ENCODE results near the gene PRDX5.

PRDX5 gene

DNA sequence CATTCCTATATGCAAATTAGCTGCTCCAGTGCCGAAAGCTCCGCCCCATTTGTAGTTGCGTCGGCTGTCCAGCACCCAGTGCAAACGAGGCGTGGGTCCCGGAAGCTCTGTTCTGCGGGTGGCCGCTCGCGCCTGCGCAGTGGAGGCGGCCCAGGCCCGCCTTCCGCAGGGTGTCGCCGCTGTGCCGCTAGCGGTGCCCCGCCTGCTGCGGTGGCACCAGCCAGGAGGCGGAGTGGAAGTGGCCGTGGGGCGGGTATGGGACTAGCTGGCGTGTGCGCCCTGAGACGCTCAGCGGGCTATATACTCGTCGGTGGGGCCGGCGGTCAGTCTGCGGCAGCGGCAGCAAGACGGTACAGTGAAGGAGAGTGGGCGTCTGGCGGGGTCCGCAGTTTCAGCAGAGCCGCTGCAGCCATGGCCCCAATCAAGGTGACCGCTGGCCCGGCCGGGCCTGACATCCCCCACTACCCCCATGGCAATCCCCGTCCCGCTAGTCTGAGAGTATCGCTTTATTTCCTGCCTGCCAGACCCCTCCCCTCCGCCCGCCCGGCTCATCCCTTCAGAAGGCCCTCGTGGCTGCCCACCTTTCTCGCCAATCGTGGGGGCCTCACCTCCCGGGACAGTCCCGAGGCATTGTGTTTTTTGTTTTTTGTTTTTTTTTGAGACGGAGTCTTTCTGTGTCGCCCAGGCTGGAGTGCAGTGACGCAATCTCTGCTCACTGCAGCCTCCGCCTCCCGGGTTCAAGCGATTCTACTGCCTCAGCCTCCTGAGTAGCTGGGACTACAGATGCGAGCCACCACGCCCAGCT lies at the start of gene PRDX5:
PRDX5 (plus strand) TSS at position 161 of the 805 bp plus-strand sequence; CDS start at position 256, 95 bp downstream.
- DNase-seq (ENCODE audit: low read depth, low spot score) = peak; percentile 84

DNA sequence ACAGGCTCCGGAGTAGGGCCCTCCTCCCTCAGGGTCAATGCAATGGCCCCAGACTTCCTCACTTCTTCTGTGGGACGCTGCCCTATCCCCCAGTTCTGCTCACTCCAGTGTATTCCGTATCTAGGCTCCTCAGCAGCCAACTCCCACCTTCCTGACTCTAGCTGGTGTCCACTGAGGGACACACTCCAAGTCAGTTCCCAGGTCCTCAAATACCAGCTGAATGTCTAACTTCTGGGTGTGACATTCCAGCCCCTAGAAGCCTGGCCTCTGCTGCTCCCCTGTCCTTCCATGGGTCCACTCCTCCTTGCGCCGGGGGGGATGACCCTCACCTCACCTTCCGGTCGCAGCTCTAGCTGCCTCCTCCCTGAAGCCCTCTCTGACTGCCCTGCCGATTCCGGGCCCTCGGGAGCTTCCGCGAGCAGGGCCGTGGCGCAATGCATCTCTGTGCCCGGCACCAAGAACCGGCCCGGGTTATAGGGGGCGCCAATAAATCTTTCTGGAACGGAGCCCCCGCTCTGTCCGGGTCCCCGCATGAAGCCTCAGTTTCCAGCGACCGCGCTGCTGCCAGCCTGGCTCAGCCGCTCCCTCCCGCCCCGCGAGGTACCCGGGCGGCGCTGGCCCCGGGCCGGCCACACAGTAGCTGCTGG lies 48.9 kb upstream of the PRDX5 start:
- no peak for DNase-seq (ENCODE audit: low read depth, low spot score)

DNA sequence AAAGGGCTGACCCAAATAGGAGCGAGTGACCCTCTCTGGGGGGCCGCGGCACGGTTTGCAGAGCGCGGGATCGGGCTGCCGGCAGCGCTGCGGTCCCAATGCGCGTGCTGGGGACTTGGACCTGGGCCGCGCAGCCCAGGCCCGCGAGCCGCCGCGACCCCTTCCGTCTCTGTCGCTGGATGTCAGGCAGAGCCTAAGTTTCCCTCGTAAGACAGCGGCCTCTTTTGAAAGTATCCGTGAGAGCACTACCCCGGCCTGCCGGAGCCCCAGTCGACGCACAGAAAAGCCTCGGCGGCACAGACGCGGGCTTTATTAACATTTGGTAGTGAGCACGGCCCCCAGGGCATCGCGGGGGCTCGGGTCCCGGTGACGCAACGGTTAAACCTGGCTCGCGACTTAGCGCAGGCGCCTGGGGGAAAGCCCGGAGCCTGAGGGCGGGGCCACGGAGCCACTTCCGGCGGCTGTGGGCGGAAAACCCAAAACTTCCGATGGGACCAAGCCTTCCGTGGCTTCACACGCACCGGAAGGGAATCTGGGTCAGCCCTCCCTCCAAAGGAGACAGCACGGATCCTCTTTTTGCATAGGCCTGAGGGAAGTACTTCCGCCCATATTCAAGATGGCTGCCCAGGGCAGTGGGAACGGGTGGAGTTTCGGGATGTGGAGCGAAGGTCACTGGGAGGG lies 48.2 kb upstream of the PRDX5 start:
- peak; percentile 96 for DNase-seq (ENCODE audit: low read depth, low spot score)

DNA sequence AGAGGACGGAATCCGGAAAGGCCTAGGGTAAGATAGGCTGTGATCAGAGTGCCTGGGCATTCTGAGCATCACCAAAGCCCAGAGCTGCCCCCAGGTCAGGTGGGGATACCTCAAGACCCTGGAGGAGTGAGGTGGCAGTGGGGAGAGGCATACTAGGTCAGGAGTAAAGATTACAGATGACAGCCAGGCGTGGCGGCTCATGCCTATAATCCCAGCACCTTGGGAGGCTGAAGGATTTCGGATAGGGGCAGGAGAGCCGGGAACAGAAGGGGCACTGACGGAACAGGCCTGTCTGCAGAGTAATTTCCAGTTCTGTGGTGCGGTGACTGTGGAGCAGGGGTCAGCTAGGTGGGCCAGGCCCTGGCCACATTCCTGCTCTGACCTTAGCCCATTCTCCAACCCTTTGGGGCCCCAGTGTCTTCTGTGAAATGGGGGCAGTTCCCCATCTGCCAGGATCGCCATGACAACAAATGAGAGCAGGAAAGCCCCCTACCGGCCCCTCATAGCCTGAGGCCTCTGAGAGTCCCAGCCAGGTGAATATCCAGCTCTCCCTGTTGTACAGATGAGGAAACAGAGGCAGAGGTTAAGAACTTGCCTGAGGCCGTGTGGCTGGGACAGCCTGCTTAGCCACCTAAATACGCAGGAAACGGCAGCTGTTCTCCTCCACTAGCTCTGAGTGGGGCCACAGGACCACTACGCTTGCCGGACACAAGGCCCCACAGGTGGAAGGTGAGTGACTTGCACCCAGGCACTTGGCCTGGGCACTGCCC lies 42.7 kb upstream of the PRDX5 start:
- no peak for DNase-seq (ENCODE audit: low read depth, low spot score)

DNA sequence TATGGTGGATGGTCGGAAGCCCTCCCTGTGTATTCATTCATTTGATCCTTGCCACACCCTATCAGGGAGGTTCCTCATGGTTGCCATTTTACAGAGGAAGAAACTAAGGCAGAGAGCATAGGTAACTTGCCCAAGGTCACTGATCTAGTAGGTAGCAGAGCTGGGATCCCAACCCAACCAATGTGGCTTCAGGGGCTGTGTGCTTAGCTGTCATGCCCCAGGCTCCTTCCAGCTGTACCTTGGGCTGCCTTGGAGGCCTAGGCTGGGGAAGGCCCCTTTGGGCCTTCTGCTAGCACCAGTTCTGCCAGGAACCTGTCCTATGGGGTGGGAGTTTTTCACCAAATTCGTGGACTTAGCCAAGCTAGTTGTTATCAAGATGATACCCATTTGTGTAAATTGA lies 42.1 kb upstream of the PRDX5 start:
- no peak for DNase-seq (ENCODE audit: low read depth, low spot score)

DNA sequence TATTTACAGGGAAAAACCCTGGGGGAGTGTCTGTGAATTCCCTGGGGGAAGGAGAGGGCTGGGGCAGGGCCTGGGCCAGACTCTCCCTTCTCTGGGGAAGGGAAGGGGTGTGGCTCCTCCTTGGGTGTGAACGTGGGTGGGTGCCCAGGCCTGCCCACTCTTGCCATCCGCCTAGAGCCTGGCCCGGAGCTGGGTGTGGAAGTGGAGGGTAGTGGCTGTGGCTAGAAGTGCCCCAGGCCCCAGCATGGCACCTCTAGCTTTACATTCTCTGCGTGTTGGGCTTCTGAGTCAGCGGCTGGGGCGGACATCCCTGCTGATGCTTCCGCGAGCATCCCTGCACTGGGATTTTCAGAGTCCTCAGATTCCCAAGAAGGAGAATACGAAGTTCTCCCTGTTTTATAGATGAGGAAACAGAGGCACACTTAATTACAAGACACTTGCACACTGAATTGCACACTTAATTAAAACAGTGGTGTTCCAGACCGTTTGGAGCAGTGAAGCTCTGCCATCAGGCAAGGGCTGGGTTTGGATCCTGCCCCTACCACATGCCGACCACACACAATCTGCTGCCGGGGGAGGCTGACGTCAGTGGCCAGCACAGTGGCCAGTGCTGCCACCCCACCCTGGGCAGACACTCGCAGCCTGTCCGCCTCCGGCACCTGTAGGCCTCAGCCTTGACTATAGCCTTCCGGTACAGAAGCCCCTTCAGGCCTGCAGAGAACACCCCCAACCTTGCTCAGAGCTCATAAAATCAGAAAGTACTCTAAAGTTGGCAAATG lies 41.1 kb upstream of the PRDX5 start:
- DNase-seq (ENCODE audit: low read depth, low spot score) = no peak

DNA sequence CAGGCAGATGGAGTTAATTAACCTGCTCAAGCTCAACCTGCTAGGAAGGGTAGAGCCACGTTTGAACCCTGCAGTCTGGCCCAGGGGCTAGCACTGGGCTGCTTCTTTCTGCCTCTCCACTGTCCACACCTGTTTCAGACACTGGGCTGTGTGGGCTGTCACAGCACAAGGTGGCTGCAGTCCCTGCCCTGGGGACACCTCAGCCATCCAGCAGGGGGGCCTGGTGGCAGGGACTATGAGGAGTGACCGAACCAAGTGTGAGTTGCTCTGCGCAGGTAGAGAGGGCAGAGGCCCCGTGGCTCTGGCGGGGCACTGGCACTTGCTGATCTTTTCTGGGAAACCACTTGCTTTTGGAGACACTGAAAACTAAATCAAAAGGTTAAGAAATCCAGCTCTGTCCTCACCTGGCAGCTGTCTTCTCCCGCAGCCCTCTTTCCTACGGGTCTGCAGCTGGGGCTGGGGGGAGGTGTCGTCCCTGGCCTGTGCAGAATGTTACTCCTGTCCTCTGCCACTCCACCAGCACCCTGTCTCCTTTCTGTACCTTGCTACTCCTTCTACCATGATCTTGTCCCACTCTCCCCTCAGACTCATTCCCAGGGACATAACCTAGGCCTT lies 39.2 kb upstream of the PRDX5 start:
- no peak for DNase-seq (ENCODE audit: low read depth, low spot score)

DNA sequence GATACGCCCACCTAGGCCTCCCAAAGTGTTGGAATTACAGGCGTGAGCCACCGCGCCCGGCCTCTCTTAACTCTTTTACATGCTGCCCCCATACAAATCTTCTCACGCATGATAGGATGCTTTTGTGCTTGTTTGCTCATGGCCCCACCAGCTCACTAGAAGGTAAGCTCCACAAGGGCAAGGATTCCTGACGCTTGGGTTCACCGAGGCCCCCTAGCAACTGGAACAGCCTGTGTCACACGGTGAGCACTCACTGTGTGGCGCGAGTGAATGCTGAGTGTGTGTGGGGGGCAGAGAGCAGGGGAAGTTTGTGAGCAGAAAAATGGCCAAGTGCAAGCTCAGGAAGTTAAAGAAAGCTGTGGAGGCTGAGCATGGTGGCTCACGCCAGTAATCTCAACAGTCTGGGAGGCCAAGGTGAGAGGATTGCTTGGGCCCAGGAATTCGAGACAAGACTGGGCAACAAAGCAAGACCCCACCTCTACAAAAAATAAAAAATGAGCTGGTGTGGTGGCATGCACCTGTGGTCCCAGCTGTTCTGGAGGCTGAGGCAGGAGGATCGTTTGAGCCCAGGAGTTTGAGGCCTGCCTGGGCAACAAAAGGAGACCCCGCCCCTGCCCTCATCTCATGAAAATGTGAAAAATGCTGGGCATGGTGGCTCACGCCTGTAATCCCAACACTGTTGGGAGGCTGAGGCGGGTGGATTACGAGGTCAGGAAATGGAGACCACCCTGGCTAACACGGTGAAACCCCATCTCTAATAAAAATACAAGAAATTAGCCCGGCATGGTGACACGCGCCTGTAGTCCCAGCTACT lies 35.8 kb upstream of the PRDX5 start:
- no peak for DNase-seq (ENCODE audit: low read depth, low spot score)

DNA sequence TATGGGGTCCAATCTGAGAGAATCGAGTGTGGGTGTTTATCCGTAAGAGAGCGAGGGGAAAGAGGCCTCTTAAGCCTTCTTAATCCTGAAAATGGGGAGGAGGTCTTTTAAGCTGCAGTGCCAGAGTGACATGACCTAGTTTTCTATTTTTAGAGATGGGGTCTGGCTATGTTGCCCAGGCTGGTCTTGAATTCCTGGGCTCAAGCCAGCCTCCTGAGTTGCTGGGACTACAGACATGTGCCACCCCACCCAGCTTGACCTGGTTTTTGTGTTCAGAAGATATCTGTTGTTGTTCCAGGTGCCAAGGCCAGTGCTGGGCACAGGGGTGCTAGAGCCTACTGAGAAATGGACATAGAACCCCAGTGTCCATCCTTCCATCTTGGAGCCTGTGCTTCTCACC lies 34.8 kb upstream of the PRDX5 start:
- no peak for DNase-seq (ENCODE audit: low read depth, low spot score)

DNA sequence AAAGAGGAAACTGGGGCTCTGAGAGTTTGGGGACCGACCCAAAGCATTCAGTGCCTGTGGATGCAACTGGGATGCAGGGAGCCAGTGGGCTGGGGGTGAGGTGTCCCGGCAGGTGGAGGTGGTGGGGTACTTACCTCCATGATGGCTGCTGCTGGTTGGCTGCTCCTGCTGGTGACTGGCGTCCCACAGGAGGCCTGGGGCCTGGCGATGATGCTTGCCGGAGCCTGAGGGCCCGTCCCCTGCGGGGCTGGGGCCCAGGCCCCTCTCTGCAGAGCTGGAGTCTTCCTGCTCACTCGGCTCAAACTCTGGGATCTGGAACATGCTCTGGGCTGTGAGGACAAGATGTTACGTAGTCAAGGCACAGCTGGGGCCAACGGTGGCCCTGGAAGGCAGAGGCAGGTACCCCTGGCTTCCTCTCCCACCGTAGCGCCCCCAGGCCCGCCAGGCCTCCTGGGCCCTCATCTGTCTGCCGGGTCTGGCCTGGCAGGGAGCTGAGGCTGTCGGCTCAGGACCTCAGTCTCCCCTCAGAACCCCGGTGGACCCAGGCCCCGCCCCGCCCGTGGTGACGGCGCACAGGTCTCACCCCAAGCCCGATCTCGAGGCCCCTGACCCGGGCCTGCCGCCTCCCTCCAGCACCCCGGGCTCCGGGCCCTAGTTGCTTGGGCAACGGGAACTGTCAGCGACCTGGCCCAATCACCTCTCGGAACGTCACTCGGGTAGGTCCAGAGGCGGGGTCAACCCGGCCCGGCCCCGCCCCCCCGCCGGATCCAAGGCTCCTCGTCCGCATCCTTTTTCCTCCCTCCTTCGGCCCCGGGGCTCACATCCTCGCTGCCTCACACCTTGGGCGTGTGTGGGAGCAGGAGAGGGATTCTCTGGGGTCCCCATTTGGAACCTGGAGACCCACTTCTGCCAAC lies 33.6 kb upstream of the PRDX5 start, which contains the start of gene BAD:
BAD (minus strand) TSS at position 618 of the 914 bp plus-strand sequence; CDS start at position 321, 297 bp downstream.
- DNase-seq (ENCODE audit: low read depth, low spot score) = peak; percentile 86

DNA sequence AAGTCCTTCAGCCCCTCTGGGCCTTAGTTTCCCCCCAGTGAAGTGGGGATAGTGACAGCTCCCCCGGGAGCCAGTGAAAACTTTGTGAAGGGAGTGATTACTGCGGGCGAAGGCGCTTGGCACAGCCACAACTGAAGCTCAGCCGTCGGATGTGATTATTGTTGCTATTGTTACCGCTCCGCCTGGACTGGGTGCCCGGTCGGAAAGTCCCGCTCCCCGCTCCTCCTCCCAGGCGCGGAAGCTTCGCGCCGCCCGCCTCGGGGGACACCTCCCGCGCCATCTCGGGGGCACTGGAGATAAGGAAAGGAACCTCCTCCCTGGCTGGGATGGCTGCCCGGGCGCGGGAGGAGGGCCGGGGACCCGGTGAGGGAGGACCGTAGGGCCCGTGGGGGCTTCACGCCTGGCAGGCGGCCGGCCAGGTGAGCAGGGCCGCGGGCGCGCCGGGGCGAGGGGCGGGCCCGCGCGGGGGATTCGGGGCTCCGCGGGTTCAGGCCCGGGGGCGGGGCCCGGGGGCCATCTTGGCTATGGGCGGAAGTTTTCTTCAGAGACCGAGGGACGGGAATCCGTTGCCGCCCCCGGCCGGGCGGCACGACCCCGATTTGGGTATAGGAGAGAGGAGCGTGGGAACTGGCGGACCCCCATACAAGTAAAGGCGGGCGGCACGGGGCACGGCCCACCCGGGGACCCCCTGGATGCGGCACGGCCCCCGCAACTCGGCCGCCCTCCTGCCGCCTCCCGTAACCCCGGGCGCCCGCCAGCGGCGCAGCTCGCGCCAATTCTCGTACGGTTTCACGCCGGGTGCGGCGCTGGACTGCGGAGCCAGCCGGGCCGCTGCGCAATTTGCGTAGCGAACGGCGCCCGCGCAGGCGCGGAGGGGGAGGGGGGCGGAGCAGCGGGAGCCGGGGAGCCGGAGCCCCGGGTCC lies 32.7 kb upstream of the PRDX5 start, which contains the start of gene GPR137:
GPR137 (plus strand) TSS at position 887 of the 923 bp plus-strand sequence. CDS start 677 bp downstream, outside the sequence.
- peak; percentile 84 for DNase-seq (ENCODE audit: low read depth, low spot score)

DNA sequence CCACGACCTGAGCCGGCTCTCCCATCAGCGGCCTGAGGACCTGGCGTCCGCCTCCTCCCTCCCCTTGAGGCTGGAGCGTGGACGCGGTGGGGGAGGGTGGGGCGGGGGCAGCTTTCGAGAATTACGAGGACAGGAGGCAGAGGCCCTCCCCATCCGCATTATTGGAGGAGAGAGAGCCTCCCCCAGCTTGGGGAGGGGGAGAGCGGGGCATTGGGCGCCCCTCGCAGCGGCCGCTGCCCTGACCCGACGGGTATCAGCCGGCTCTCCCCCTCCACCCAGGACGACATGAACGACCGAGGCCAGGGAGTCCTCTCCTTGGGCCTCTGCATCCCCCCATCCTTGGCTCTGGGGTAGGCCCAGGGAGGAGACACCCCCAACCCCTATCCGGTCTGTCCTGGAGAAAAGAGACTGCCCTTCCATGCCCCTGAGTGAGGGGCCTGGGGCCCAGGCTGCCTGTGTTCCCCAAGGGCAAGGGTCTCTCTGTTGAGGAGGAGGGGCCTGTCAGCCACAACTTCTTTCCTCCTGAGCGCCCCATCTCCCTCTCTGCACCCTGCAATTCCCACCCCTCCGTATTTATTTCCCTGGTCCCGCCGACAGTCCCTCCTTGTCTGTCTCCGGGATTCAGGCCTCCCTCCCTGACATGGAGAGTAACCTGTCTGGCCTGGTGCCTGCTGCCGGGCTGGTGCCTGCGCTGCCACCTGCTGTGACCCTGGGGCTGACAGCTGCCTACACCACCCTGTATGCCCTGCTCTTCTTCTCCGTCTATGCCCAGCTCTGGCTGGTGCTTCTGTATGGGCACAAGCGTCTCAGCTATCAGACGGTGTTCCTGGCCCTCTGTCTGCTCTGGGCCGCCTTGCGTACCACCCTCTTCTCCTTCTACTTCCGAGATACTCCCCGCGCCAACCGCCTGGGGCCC lies 31.8 kb upstream of the PRDX5 start:
- no peak for DNase-seq (ENCODE audit: low read depth, low spot score)

DNA sequence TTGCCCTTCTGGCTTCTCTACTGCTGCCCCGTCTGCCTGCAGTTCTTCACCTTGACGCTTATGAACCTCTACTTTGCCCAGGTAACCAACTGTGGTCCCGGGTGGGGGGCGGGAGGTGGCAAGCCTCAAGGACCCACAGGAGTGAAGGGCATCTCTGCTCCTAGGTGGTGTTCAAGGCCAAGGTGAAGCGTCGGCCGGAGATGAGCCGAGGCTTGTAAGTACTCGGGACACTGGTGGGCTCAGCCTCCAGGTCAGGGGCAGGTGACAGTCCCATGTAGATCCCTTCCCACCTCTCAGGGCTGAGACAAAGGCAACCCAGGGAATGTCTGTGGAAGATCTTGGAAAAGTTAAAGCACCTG lies 31.1 kb upstream of the PRDX5 start:
- DNase-seq (ENCODE audit: low read depth, low spot score) = no peak

DNA sequence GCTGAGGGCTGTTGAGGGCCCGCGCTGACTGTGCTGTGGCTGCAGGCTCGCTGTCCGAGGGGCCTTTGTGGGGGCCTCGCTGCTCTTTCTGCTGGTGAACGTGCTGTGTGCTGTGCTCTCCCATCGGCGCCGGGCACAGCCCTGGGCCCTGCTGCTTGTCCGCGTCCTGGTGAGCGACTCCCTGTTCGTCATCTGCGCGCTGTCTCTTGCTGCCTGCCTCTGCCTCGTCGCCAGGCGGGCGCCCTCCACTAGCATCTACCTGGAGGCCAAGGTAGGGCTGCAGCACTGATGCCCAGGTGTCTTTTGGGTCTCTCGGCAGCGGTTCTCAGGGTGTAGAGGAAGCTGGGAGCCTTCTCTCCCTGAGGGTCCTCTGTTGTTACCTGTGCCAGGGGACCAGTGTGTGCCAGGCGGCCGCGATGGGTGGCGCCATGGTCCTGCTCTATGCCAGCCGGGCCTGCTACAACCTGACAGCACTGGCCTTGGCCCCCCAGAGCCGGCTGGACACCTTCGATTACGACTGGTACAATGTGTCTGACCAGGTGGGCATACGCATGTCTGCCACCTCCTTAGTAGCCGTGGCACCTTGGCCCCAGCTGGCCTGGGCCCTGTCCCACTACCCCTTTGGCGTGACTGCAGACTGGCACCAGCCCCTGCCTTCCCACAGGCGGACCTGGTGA lies 30.1 kb upstream of the PRDX5 start:
- DNase-seq (ENCODE audit: low read depth, low spot score) = no peak

DNA sequence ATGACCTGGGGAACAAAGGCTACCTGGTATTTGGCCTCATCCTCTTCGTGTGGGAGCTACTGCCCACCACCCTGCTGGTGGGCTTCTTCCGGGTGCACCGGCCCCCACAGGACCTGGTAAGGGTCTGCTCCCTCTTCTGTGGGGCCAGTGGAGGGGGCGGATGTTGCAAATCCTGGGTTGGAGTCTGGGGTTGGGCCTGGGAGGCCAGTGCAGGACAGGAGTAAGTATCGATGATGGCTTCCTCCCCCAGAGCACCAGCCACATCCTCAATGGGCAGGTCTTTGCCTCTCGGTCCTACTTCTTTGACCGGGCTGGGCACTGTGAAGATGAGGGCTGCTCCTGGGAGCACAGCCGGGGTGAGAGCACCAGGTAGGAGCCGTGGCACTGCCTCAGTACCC lies 29.6 kb upstream of the PRDX5 start:
- no peak for DNase-seq (ENCODE audit: low read depth, low spot score)

Data from activated CD4-positive, CD25-positive, alpha-beta regulatory T cell treated with anti-CD3 and anti-CD28 coated beads, Interleukin-2, amount 50 U/mL, for 16 hours (primary cell).